PC-3 (cell line): ENCODE data around the gene NFIC. TPM values are rescaled to one million over a fixed set of nuclear protein-coding genes. Genes with fewer than 3 reads are reported as not detected.
"Not testable (repeated sequence)": the region's sequence is repeated elsewhere in the genome, so short reads cannot be mapped to it uniquely, and the experiment has no call there.

Experiments
- ATAC-seq: fragments of 200-7000 bp; cut with Tn5 transposase; 2 replicates; pipeline ENCODE4 v1.9.1; 2020; ENCODE audit warnings: mild to moderate bottlenecking, moderate library complexity
- BruUV-seq: library from RNA; stranded (reverse); fragments of 400-500 nt; replicated peaks from 2 replicates; lab custom pipeline; 2021; lab: Mats Ljungman, UMichigan
- CTCF ChIA-PET: fragments of 300-600 bp; sonication (Branson Sonifier 250); formaldehyde crosslinking; loops from one replicate; lab custom pipeline; 2022; ENCODE audit warnings: antibody characterized with exemption; lab: Charles Lee
- POLR2A ChIA-PET: fragments of 300-600 bp; sonication (Branson Sonifier 250); formaldehyde crosslinking; loops from one replicate; lab custom pipeline; 2022; ENCODE audit warnings: antibody characterized with exemption; ENCODE audit not compliant: unreplicated experiment; lab: Charles Lee
- DNase-seq: peaks from one replicate; pipeline ENCODE4 v3.0.0-alpha.2; 2015
- H2AFZ ChIP-seq: fragments of 300-600 bp; sonication (generic); 2 replicates; pipeline ENCODE4 v1.6.0; 2016; ENCODE audit warnings: antibody characterized with exemption, low read length
- H3F3A ChIP-seq: fragments of 300-600 bp; sonication (generic); one replicate; pipeline ENCODE4 v1.6.0; 2017; ENCODE audit warnings: antibody characterized with exemption, low read length, control low read depth, mild to moderate bottlenecking; ENCODE audit not compliant: unreplicated experiment
- H3K27ac ChIP-seq: fragments of 300-600 bp; sonication (generic); 2 replicates; pipeline ENCODE4 v1.5.1; 2016; ENCODE audit warnings: mild to moderate bottlenecking, low read length
- H3K27me3 ChIP-seq: fragments of 300-600 bp; sonication (generic); 2 replicates; pipeline ENCODE4 v1.6.1; 2016; ENCODE audit warnings: low read length, mixed read lengths
- H3K36me3 ChIP-seq: fragments of 300-600 bp; sonication (generic); 2 replicates; pipeline ENCODE4 v1.6.1; 2016; ENCODE audit warnings: low read depth, mixed run types, low read length, mixed read lengths
- H3K4me1 ChIP-seq: fragments of 300-600 bp; sonication (generic); 2 replicates; pipeline ENCODE4 v1.5.1; 2016; ENCODE audit warnings: low read length; ENCODE audit not compliant: insufficient read depth
- H3K4me2 ChIP-seq: fragments of 300-600 bp; sonication (generic); 2 replicates; pipeline ENCODE4 v1.6.0; 2016; ENCODE audit warnings: low read length
- H3K4me3 ChIP-seq: fragments of 300-600 bp; sonication (generic); 2 replicates; pipeline ENCODE4 v1.5.1; 2016; ENCODE audit warnings: mild to moderate bottlenecking, low read length, mixed read lengths
- H3K79me2 ChIP-seq: fragments of 300-600 bp; sonication (generic); 2 replicates; pipeline ENCODE4 v1.6.1; 2017; ENCODE audit warnings: low read length, mixed read lengths
- H3K9ac ChIP-seq: fragments of 300-600 bp; sonication (generic); 2 replicates; pipeline ENCODE4 v1.6.0; 2016; ENCODE audit warnings: mild to moderate bottlenecking, low read length
- H3K9me2 ChIP-seq: fragments of 300-600 bp; sonication (generic); replicated peaks from 2 replicates; pipeline ENCODE4 v1.6.1; 2016; ENCODE audit warnings: mixed run types, low read length, mixed read lengths
- H3K9me3 ChIP-seq: fragments of 300-600 bp; sonication (generic); 2 replicates; pipeline ENCODE4 v1.6.1; 2016; ENCODE audit warnings: low read length, mixed read lengths
- H4K20me1 ChIP-seq: fragments of 300-600 bp; sonication (generic); 2 replicates; pipeline ENCODE4 v1.6.1; 2016; ENCODE audit warnings: low read length, mixed read lengths
- CTCF ChIP-seq: fragments of 300-600 bp; sonication (generic); conservative IDR thresholded peaks from 2 replicates; pipeline ENCODE4 v1.5.1; 2017; ENCODE audit warnings: antibody characterized with exemption, low read depth, mild to moderate bottlenecking, low read length
- EZH2 ChIP-seq: fragments of 300-600 bp; sonication (generic); IDR thresholded peaks from one replicate; pipeline ENCODE4 v1.6.1; 2017; ENCODE audit warnings: antibody characterized with exemption, mild to moderate bottlenecking, low read length; ENCODE audit not compliant: unreplicated experiment
- EZH2phosphoT487 ChIP-seq: fragments of 300-600 bp; sonication (generic); IDR thresholded peaks from 2 replicates; pipeline ENCODE4 v1.6.1; 2018; ENCODE audit warnings: mild to moderate bottlenecking, antibody characterized with exemption, low read length, borderline replicate concordance
- intact Hi-C: fragments of 100-400 bp; cut with micrococcal nuclease; formaldehyde crosslinking; loops from 2 replicates; pipeline ENCODE4 v1.9.0; 2023
- total RNA-seq: library from RNA; depleted of rRNA; stranded (reverse); fragments of >200 nt; gene quantifications from 2 replicates; pipeline ENCODE4 v1.2.3, GENCODE V29; 2014

The NFIC gene
- total RNA-seq, 1 experiment from 2014 or later = 31.7 TPM

- no peak overlapping the region for H3K4me3 ChIP-seq
- no peak overlapping the region for H3K9ac ChIP-seq
- no peaks in the 10 kb centered on the region for H3K36me3 ChIP-seq
- POLR2A ChIA-PET = no interaction called here
- no peak overlapping the region for H3K4me2 ChIP-seq
- no peaks in the 10 kb centered on the region for H3K9me2 ChIP-seq
- CTCF ChIA-PET = no interaction called here
- no peaks in the 10 kb centered on the region for H3F3A ChIP-seq
- no peaks in the 10 kb centered on the region for H3K79me2 ChIP-seq
- no peak overlapping the region for H2AFZ ChIP-seq
- intact Hi-C loops = no loop called here
- H4K20me1 ChIP-seq = no peaks in the 10 kb centered on the region
- H3K27me3 ChIP-seq = no peaks in the 10 kb centered on the region
- H3K27ac ChIP-seq = no peak overlapping the region
- DNase-seq (no peak), ATAC-seq (no peak)
- H3K4me1 ChIP-seq = no peaks in the 10 kb centered on the region
- no TSS peak for BruUV-seq
- TF ChIP-seq EZH2phosphoT487 (no peak), EZH2 (no peak), CTCF (no peak)
- no peaks in the 10 kb centered on the region for H3K9me3 ChIP-seq
Measured at GRCh38 chr19:3423183-3423829, 56.9 kb downstream of the NFIC start.

GRCh38 chr19:3426433-3426832, 60.0 kb downstream of the NFIC start:
- ATAC-seq (no peak), DNase-seq (no peak)
- intact Hi-C loops = no loop called here
- Histone ChIP-seq H3F3A (no peaks in the 10 kb centered on the region), H3K4me3 (no peak overlapping the region), H3K27ac (no peak overlapping the region), H3K9ac (no peak overlapping the region), H3K27me3 (no peaks in the 10 kb centered on the region), H3K4me2 (no peak overlapping the region), H3K79me2 (no peaks in the 10 kb centered on the region), H3K36me3 (no peaks in the 10 kb centered on the region), H3K9me3 (no peaks in the 10 kb centered on the region), H2AFZ (no peak overlapping the region), H4K20me1 (no peaks in the 10 kb centered on the region), H3K9me2 (no peaks in the 10 kb centered on the region), H3K4me1 (no peaks in the 10 kb centered on the region)
- CTCF ChIA-PET = interaction anchor here (0.7 kb wide), 1 partner anchor 544 kb away, joined by 8 read pairs; the partner anchor contains the start of gene DAPK3
- POLR2A ChIA-PET = no interaction called here
- BruUV-seq = no TSS peak
- TF ChIP-seq EZH2phosphoT487 (no peak), EZH2 (no peak), CTCF (no peak)

- BruUV-seq, H4K20me1 ChIP-seq, H3K9ac ChIP-seq, H3K9me2 ChIP-seq, H3K4me2 ChIP-seq, H3F3A ChIP-seq, H2AFZ ChIP-seq, H3K4me1 ChIP-seq, ATAC-seq, POLR2A ChIA-PET, H3K27ac ChIP-seq, H3K4me3 ChIP-seq, H3K36me3 ChIP-seq, H3K79me2 ChIP-seq, H3K9me3 ChIP-seq, intact Hi-C loops, DNase-seq, H3K27me3 ChIP-seq: not testable (repeated sequence)
- CTCF ChIA-PET = interaction anchor here (1.4 kb wide), 1 partner anchor 105 kb away, joined by 7 read pairs; no protein-coding TSS in a partner anchor
Measured at GRCh38 chr19:3430366-3430680, 63.9 kb downstream of the NFIC start.
